ENCODE results near the gene CACHD1.

Gene CACHD1

GRCh38 chr1:64522740-64523139 is 52.8 kb downstream of the CACHD1 start:
- Histone ChIP-seq H3K27ac (replicated peaks) (no peak overlapping the region), H3K27me3 (ENCODE audit: insufficient read depth, poor library complexity, severe bottlenecking) (no peaks in the 10 kb centered on the region), H3K4me3 (replicated peaks; ENCODE audit: insufficient read depth, low read length) (no peak overlapping the region)
- TF ChIP-seq SPI1 (IDR thresholded peaks at IDR 0.05; ENCODE audit: borderline replicate concordance, low read depth) (no peak), POLR2AphosphoS5 (IDR thresholded peaks at IDR 0.05; ENCODE audit: low read depth) (no peak), GABPA (IDR thresholded peaks at IDR 0.05; ENCODE audit: low read depth) (no peak)
- TF ChIP-seq, protein P1, sequence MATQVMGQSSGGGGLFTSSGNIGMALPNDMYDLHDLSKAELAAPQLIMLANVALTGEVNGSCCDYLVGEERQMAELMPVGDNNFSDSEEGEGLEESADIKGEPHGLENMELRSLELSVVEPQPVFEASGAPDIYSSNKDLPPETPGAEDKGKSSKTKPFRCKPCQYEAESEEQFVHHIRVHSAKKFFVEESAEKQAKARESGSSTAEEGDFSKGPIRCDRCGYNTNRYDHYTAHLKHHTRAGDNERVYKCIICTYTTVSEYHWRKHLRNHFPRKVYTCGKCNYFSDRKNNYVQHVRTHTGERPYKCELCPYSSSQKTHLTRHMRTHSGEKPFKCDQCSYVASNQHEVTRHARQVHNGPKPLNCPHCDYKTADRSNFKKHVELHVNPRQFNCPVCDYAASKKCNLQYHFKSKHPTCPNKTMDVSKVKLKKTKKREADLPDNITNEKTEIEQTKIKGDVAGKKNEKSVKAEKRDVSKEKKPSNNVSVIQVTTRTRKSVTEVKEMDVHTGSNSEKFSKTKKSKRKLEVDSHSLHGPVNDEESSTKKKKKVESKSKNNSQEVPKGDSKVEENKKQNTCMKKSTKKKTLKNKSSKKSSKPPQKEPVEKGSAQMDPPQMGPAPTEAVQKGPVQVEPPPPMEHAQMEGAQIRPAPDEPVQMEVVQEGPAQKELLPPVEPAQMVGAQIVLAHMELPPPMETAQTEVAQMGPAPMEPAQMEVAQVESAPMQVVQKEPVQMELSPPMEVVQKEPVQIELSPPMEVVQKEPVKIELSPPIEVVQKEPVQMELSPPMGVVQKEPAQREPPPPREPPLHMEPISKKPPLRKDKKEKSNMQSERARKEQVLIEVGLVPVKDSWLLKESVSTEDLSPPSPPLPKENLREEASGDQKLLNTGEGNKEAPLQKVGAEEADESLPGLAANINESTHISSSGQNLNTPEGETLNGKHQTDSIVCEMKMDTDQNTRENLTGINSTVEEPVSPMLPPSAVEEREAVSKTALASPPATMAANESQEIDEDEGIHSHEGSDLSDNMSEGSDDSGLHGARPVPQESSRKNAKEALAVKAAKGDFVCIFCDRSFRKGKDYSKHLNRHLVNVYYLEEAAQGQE (IDR thresholded peaks at IDR 0.05; ENCODE audit: insufficient replicate concordance, low read depth): no peak
- TF ChIP-seq, protein P2, sequence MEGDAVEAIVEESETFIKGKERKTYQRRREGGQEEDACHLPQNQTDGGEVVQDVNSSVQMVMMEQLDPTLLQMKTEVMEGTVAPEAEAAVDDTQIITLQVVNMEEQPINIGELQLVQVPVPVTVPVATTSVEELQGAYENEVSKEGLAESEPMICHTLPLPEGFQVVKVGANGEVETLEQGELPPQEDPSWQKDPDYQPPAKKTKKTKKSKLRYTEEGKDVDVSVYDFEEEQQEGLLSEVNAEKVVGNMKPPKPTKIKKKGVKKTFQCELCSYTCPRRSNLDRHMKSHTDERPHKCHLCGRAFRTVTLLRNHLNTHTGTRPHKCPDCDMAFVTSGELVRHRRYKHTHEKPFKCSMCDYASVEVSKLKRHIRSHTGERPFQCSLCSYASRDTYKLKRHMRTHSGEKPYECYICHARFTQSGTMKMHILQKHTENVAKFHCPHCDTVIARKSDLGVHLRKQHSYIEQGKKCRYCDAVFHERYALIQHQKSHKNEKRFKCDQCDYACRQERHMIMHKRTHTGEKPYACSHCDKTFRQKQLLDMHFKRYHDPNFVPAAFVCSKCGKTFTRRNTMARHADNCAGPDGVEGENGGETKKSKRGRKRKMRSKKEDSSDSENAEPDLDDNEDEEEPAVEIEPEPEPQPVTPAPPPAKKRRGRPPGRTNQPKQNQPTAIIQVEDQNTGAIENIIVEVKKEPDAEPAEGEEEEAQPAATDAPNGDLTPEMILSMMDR (IDR thresholded peaks at IDR 0.05; ENCODE audit: insufficient read depth, low read length): no peak
- no peak for DNase-seq (ENCODE audit: low read depth in 1 of 2, low spot score in 1 of 2)

DNA sequence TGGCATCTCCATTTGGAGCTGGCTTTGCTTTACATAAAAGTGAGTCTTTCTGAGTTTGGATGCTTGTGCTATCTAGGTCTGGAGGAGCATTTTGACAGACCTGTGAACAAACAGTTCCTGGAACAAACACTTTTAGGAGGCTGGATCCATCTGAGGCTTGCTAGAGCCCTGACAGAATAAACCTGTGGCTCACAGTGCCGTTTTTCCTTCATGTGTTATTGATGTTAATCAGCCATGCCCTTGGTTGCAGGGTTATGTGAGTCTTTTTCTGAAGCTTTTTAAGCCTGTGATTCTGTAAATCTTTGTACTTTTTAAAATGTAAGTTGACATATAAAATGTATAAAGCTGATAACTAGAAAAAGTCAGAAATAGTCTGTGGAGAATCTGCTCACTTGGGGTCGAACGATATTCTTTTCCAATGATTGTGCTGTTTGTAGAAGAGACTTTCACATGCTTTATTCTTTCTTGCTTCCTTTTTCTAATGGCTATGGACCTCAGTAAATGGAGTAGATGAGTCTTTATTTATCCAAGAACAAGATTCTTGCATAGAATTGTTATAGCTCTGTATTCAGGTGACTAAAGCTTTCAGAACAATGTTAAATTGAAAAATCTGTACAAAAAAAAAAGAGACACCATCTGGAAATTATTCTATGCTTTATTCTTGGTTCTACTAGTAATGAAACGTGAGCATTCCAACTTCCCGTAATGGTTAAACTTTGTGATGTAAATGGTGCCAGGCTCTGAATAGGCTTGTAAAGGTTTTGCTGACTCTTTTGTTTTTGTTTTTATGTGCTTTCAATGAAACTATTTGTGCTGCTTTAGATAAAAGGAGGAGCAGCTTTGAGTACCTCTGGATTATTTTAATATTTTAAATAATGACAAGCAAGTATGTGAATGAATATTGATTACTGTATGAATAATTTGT is 53.7 kb downstream of the CACHD1 start:
- TF ChIP-seq SPI1 (IDR thresholded peaks at IDR 0.05; ENCODE audit: borderline replicate concordance, low read depth) (no peak), GABPA (IDR thresholded peaks at IDR 0.05; ENCODE audit: low read depth) (no peak), POLR2AphosphoS5 (IDR thresholded peaks at IDR 0.05; ENCODE audit: low read depth) (no peak)
- TF ChIP-seq, protein P1 (IDR thresholded peaks at IDR 0.05; ENCODE audit: insufficient replicate concordance, low read depth): no peak
- TF ChIP-seq, protein P2 (IDR thresholded peaks at IDR 0.05; ENCODE audit: insufficient read depth, low read length): no peak
- no peak overlapping the region for H3K27ac ChIP-seq (replicated peaks)

DNA sequence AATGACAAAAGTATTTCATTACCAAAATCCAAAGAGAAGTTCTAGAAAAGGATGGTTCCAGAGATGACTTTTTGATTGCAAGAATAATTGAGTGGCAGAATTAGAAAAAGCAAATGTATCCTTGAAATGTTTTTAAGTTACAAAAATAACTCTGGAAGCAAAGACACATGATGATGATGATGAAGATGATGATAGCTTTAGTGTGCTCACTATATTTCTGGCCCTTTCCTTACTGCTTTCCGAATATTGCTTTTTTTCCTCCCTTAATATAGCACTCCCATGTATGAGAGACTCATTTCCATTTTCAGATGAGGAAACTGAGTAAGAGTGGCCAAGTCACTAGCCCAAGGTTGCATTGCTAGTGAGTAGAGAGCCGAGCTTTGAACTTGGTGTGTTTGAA is 54.7 kb downstream of the CACHD1 start:
- H3K27me3 ChIP-seq (ENCODE audit: insufficient read depth, poor library complexity, severe bottlenecking): no peaks in the 10 kb centered on the region
- no peak for DNase-seq (ENCODE audit: low read depth in 1 of 2, low spot score in 1 of 2)
- H3K27ac ChIP-seq (replicated peaks): no peak overlapping the region
- no peak overlapping the region for H3K4me3 ChIP-seq (replicated peaks; ENCODE audit: insufficient read depth, low read length)
- TF ChIP-seq, protein P1 (IDR thresholded peaks at IDR 0.05; ENCODE audit: insufficient replicate concordance, low read depth): no peak
- TF ChIP-seq, protein P2 (IDR thresholded peaks at IDR 0.05; ENCODE audit: insufficient read depth, low read length): no peak
- no peak for TF ChIP-seq SPI1 (IDR thresholded peaks at IDR 0.05; ENCODE audit: borderline replicate concordance, low read depth)
- TF ChIP-seq GABPA (IDR thresholded peaks at IDR 0.05; ENCODE audit: low read depth): no peak
- no peak for TF ChIP-seq POLR2AphosphoS5 (IDR thresholded peaks at IDR 0.05; ENCODE audit: low read depth)

More for the DNA sequence above, 53.7 kb downstream of the CACHD1 start:
- DNase-seq (ENCODE audit: low read depth in 1 of 2, low spot score in 1 of 2): no peak
- H3K4me3 ChIP-seq (replicated peaks; ENCODE audit: insufficient read depth, low read length): no peak overlapping the region
- H3K27me3 ChIP-seq (ENCODE audit: insufficient read depth, poor library complexity, severe bottlenecking): no peaks in the 10 kb centered on the region

Measured in HL-60 (cell line).